Esophagus squamous epithelium (tissue), 4 donors: ENCODE measurements around the gene GNB3.

Experiments
- CTCF ChIP-seq, 6 experiments: fragments of 450-650 bp in 4 of 6; fragments of 200-600 bp in 2 of 6; sonication (generic) in 2 of 6; IDR thresholded peaks; one replicate each; pipeline ENCODE4 v1.5.1; 2016 to 2019; ENCODE audit warnings: antibody characterized with exemption in 6 of 6, mild to moderate bottlenecking in 4 of 6, moderate library complexity in 4 of 6
- POLR2A ChIP-seq, 4 donors: fragments of 450-650 bp; IDR thresholded peaks; one replicate each; pipeline ENCODE4 v1.6.1; 2017; ENCODE audit warnings: antibody characterized with exemption in 4 of 4, mild to moderate bottlenecking in 4 of 4, moderate library complexity in 3 of 4

DNA sequence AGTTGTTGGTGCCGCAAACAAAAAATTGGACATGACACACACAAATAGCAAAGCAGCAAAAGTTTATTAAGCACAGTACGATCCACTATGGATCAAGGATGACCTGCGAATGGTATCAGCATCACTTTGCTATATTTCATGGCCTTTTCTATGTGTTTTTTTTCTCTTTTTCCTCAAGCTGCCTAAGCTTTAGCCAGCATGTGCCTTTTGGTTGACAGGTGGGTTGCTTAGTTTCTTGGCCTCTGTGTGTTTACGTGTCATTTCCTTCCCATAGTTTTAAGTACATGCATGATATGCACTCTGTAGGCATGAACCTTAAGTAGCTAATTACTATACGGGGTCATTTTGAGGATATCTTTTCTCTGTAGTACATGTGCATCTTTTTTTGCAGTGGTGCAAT, 41.6 kb upstream of the GNB3 start:
- TF ChIP-seq CTCF (IDR thresholded peaks at IDR 0.05) (no peak), POLR2A (IDR thresholded peaks at IDR 0.05) (no peak)
